H9 (cell line): ENCODE measurements around the gene TRIM75. TPM values are rescaled to one million over a fixed set of nuclear protein-coding genes. Genes with fewer than 3 reads are reported as not detected.

ENCODE experiments used
- DNase-seq: peaks from one replicate; pipeline ENCODE4 v3.0.0-alpha.2; 2017
- H2AFZ ChIP-seq: one replicate; pipeline ENCODE4 v1.6.1; 2013; ENCODE audit warnings: mild to moderate bottlenecking, low read length, control low read depth, moderate library complexity
- H2AK5ac ChIP-seq: 2 replicates; pipeline ENCODE4 v1.6.1; 2013; ENCODE audit warnings: low read length, control low read depth, mixed read lengths; ENCODE audit not compliant: insufficient read length
- H2BK120ac ChIP-seq: one replicate; pipeline ENCODE4 v1.6.1; 2013; ENCODE audit warnings: low read depth, mild to moderate bottlenecking, low read length, control low read depth, inconsistent platforms; ENCODE audit not compliant: poor library complexity, severe bottlenecking
- H2BK12ac ChIP-seq: 2 replicates; pipeline ENCODE4 v1.6.1; 2013; ENCODE audit warnings: low read length, control low read depth, mixed read lengths, low read depth; ENCODE audit not compliant: insufficient read length
- H2BK15ac ChIP-seq: 2 replicates; pipeline ENCODE4 v1.6.1; 2013; ENCODE audit warnings: low read depth, low read length, control low read depth
- H2BK20ac ChIP-seq: one replicate; pipeline ENCODE4 v1.6.1; 2013; ENCODE audit warnings: low read depth, mild to moderate bottlenecking, low read length, control low read depth, inconsistent platforms; ENCODE audit not compliant: poor library complexity, severe bottlenecking
- H2BK5ac ChIP-seq: 2 replicates; pipeline ENCODE4 v1.6.1; 2013; ENCODE audit warnings: low read length, control low read depth, mixed read lengths; ENCODE audit not compliant: insufficient read length
- H3K14ac ChIP-seq: 2 replicates; pipeline ENCODE4 v1.6.1; 2013; ENCODE audit warnings: low read length, control low read depth; ENCODE audit not compliant: insufficient read depth
- H3K18ac ChIP-seq: 2 replicates; pipeline ENCODE4 v1.6.1; 2013; ENCODE audit warnings: low read depth, mild to moderate bottlenecking, mixed read lengths, low read length, control low read depth; ENCODE audit not compliant: insufficient read length
- H3K23ac ChIP-seq: 2 replicates; pipeline ENCODE4 v1.6.1; 2013; ENCODE audit warnings: low read length, control low read depth, mixed read lengths, low read depth; ENCODE audit not compliant: insufficient read length
- H3K23me2 ChIP-seq: 2 replicates; pipeline ENCODE4 v1.6.1; 2013; ENCODE audit warnings: low read depth, mild to moderate bottlenecking, mixed read lengths, low read length, control low read depth; ENCODE audit not compliant: insufficient read length, poor library complexity, severe bottlenecking
- H3K27ac ChIP-seq: 2 replicates; pipeline ENCODE4 v1.5.1; 2013; ENCODE audit warnings: low read length, control low read depth, mixed read lengths, low read depth; ENCODE audit not compliant: insufficient read length
- H3K27me3 ChIP-seq: 2 replicates; pipeline ENCODE4 v1.6.1; 2013; ENCODE audit warnings: low read length, control low read depth, inconsistent platforms; ENCODE audit not compliant: insufficient read depth
- H3K4ac ChIP-seq: 2 replicates; pipeline ENCODE4 v1.6.1; 2013; ENCODE audit warnings: low read depth, mild to moderate bottlenecking, control low read depth, inconsistent platforms, low read length, moderate library complexity
- H3K4me1 ChIP-seq: 2 replicates; pipeline ENCODE4 v1.6.1; 2013; ENCODE audit warnings: low read length, control low read depth, inconsistent platforms; ENCODE audit not compliant: insufficient read depth
- H3K4me2 ChIP-seq: 2 replicates; pipeline ENCODE4 v1.6.1; 2013; ENCODE audit warnings: low read length, control low read depth, mixed read lengths; ENCODE audit not compliant: insufficient read length, insufficient read depth
- H3K56ac ChIP-seq: 2 replicates; pipeline ENCODE4 v1.6.1; 2013; ENCODE audit warnings: low read depth, mild to moderate bottlenecking, mixed read lengths, low read length, control low read depth; ENCODE audit not compliant: insufficient read length
- H3K79me1 ChIP-seq: 2 replicates; pipeline ENCODE4 v1.6.1; 2013; ENCODE audit warnings: low read depth, mild to moderate bottlenecking, moderate library complexity, low read length, control low read depth, inconsistent platforms; ENCODE audit not compliant: insufficient read depth, poor library complexity, severe bottlenecking
- H3K79me2 ChIP-seq: 2 replicates; pipeline ENCODE4 v1.6.1; 2013; ENCODE audit warnings: low read length, control low read depth, inconsistent platforms; ENCODE audit not compliant: insufficient read depth
- H3K9ac ChIP-seq: 2 replicates; pipeline ENCODE4 v1.6.1; 2013; ENCODE audit warnings: low read length, control low read depth, mixed read lengths; ENCODE audit not compliant: insufficient read length; ENCODE audit errors: extremely low read depth
- H3K9me3 ChIP-seq: one replicate; pipeline ENCODE4 v1.6.1; 2013; ENCODE audit warnings: low read depth, low read length, inconsistent platforms; ENCODE audit not compliant: control insufficient read depth
- H3T11ph ChIP-seq: one replicate; pipeline ENCODE4 v1.6.1; 2013; ENCODE audit warnings: mild to moderate bottlenecking, low read length, control low read depth, inconsistent platforms
- H4K20me1 ChIP-seq: one replicate; pipeline ENCODE4 v1.6.1; 2013; ENCODE audit not compliant: control insufficient read depth, insufficient read length, insufficient read depth
- H4K5ac ChIP-seq: 2 replicates; pipeline ENCODE4 v1.6.1; 2013; ENCODE audit warnings: low read depth, mild to moderate bottlenecking, mixed read lengths, low read length, control low read depth; ENCODE audit not compliant: insufficient read length
- H4K8ac ChIP-seq: replicated peaks from 2 replicates; pipeline ENCODE4 v1.6.1; 2013; ENCODE audit warnings: low read length, control low read depth, mixed read lengths, low read depth; ENCODE audit not compliant: insufficient read length
- H4K91ac ChIP-seq: 2 replicates; pipeline ENCODE4 v1.6.1; 2013; ENCODE audit warnings: low read depth, mild to moderate bottlenecking, moderate library complexity, mixed read lengths, low read length, control low read depth; ENCODE audit not compliant: insufficient read length
- H3K27ac Mint-ChIP-seq, 3 experiments: 2 replicates in 2 of 3; 3 replicates in 1 of 3; pipeline ENCODE4 v1.8.0; 2020 to 2021; ENCODE audit warnings: mixed read lengths in 3 of 3, mild to moderate bottlenecking in 1 of 3, moderate library complexity in 1 of 3
- H3K27me3 Mint-ChIP-seq: 2 replicates; pipeline ENCODE4 v1.8.0; 2021; ENCODE audit warnings: low read depth, mild to moderate bottlenecking, moderate library complexity, mixed read lengths
- H3K36me3 Mint-ChIP-seq, 3 experiments: 2 replicates in 2 of 3; 3 replicates in 1 of 3; pipeline ENCODE4 v1.8.0; 2020 to 2021; ENCODE audit warnings: low read depth in 3 of 3, mixed read lengths in 3 of 3; ENCODE audit not compliant: insufficient read depth in 1 of 3
- H3K4me1 Mint-ChIP-seq, 2 experiments: 2 replicates each; pipeline ENCODE4 v1.8.0; 2020; ENCODE audit warnings: mixed read lengths in 2 of 2
- H3K4me3 Mint-ChIP-seq, 2 experiments: 2 replicates in 1 of 2; 3 replicates in 1 of 2; pipeline ENCODE4 v1.8.0; 2020 to 2021; ENCODE audit warnings: mild to moderate bottlenecking in 2 of 2, mixed read lengths in 2 of 2, moderate library complexity in 1 of 2
- H3K9me3 Mint-ChIP-seq, 2 experiments: 2 replicates in 1 of 2; 3 replicates in 1 of 2; pipeline ENCODE4 v1.8.0; 2020; ENCODE audit warnings: mild to moderate bottlenecking in 2 of 2, mixed read lengths in 2 of 2, moderate library complexity in 1 of 2
- WGBS: extraction: QIAGEN DNeasy Blood & Tissue Kit; methylation state at CpG from one replicate; pipeline ENCODE4 v1.1.7; 2013; ENCODE audit warnings: missing lambda C conversion rate, low lambda C conversion rate, mixed read lengths; ENCODE audit not compliant: insufficient read length; ENCODE audit errors: extremely low coverage; 5-methylcytosine and 5-hydroxymethylcytosine counted together
- total RNA-seq: library from RNA; stranded (reverse); gene quantifications from 2 replicates; pipeline ENCODE4 v1.2.1, GENCODE V29; 2021
- TF ChIP-seq, protein P1 (sequence below): fragments of 200-600 bp; sonication (generic); conservative IDR thresholded peaks from 3 replicates; pipeline ENCODE4 v1.8.0; 2021; ENCODE audit warnings: antibody characterized with exemption, mild to moderate bottlenecking

The TRIM75 gene
- total RNA-seq, 1 experiment from 2014 or later, result not detected

DNA sequence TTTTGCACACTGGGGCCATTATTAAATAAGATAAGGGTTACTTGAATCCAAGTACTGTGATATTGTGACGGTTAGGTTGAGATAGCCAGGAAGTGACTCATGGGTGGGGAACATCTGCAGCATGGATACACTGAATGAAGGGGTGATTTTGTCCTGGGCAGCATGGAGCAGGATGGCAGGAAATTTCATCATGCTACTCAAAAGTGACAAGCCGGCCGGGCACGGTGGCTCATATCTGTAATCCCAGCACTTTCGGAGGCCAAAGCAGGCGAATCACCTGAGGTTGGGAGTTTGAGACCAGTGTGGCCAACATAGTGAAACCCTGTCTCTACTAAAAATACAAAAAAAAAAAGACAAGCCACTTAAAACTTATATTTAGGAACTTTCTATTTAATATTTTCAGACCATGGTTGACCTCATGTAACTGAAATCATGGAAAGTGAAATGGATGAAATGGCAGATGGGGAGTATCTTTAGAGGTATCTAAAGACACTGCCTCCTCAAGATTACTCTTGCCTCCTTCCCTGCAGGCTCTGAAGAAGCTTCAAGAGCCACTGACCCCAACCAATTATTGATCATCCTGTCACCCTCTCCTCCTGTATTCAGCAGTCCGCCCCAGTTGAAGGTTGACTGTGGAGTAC, 25.8 kb upstream of the TRIM75 start:
- no peak overlapping the region for H2BK12ac ChIP-seq
- H3K4ac ChIP-seq, result no peak overlapping the region
- no peak overlapping the region for H3K4me3 Mint-ChIP-seq
- H4K91ac ChIP-seq, result no peak overlapping the region
- no peaks in the 10 kb centered on the region for H3K36me3 Mint-ChIP-seq
- H3K27me3 ChIP-seq, result no peaks in the 10 kb centered on the region
- H3K79me2 ChIP-seq, result no peaks in the 10 kb centered on the region
- H4K5ac ChIP-seq, result no peak overlapping the region
- H3K27me3 Mint-ChIP-seq, result no peaks in the 10 kb centered on the region
- H3K23ac ChIP-seq, result no peak overlapping the region
- no CpG with 5 or more reads among the region's 7 CpGs for WGBS
- no peak overlapping the region for H3K14ac ChIP-seq
- H2BK120ac ChIP-seq, result no peak overlapping the region
- H2BK20ac ChIP-seq, result no peak overlapping the region
- no peak for DNase-seq
- no peak overlapping the region for H3K27ac ChIP-seq
- no peak overlapping the region for H2AFZ ChIP-seq
- H2AK5ac ChIP-seq, result no peak overlapping the region
- H2BK15ac ChIP-seq, result no peak overlapping the region
- no peaks in the 10 kb centered on the region for H4K20me1 ChIP-seq
- H3K27ac Mint-ChIP-seq, result peak overlapping the region in 1 of 3 experiments; percentile 49; a peak in 1 of 7 replicates
- no peaks in the 10 kb centered on the region for H3K23me2 ChIP-seq
- H3K4me1 ChIP-seq, result no peaks in the 10 kb centered on the region
- H3K79me1 ChIP-seq, result no peaks in the 10 kb centered on the region
- no peak overlapping the region for H3T11ph ChIP-seq
- TF ChIP-seq, protein P1, sequence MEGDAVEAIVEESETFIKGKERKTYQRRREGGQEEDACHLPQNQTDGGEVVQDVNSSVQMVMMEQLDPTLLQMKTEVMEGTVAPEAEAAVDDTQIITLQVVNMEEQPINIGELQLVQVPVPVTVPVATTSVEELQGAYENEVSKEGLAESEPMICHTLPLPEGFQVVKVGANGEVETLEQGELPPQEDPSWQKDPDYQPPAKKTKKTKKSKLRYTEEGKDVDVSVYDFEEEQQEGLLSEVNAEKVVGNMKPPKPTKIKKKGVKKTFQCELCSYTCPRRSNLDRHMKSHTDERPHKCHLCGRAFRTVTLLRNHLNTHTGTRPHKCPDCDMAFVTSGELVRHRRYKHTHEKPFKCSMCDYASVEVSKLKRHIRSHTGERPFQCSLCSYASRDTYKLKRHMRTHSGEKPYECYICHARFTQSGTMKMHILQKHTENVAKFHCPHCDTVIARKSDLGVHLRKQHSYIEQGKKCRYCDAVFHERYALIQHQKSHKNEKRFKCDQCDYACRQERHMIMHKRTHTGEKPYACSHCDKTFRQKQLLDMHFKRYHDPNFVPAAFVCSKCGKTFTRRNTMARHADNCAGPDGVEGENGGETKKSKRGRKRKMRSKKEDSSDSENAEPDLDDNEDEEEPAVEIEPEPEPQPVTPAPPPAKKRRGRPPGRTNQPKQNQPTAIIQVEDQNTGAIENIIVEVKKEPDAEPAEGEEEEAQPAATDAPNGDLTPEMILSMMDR, result no peak
- no peak overlapping the region for H2BK5ac ChIP-seq
- H3K56ac ChIP-seq, result no peak overlapping the region
- H3K18ac ChIP-seq, result no peak overlapping the region
- H3K4me2 ChIP-seq, result no peak overlapping the region
- no peaks in the 10 kb centered on the region for H3K4me1 Mint-ChIP-seq
- H3K9me3 Mint-ChIP-seq, result no peaks in the 10 kb centered on the region
- no peaks in the 10 kb centered on the region for H3K9me3 ChIP-seq
- H4K8ac ChIP-seq, result no peak overlapping the region
- no peak overlapping the region for H3K9ac ChIP-seq
